HepG2 (cell line): Measurements from ENCODE around the gene CXXC5. TPM values are rescaled to one million over a fixed set of nuclear protein-coding genes. Genes with fewer than 3 reads are reported as not detected.

Experiments
- BRD4 ChIP-seq: sonication (generic); formaldehyde crosslinking; IDR thresholded peaks from 2 replicates; pipeline ENCODE4 v1.4.0; 2020; ENCODE audit warnings: missing genetic modification reagents
- E2F2 ChIP-seq: sonication (generic); formaldehyde crosslinking; IDR thresholded peaks from 2 replicates; pipeline ENCODE4 v1.4.0; 2020; ENCODE audit warnings: missing genetic modification reagents, borderline replicate concordance
- FOXA1 ChIP-seq, 2 experiments: fragments of 450-650 bp in 1 of 2; sonication (generic) in 1 of 2; formaldehyde crosslinking in 1 of 2; IDR thresholded peaks; 2 replicates each; pipeline versions ENCODE4 v1.4.0 to v1.6.1; 2016 to 2020; ENCODE audit warnings: missing genetic modification reagents in 1 of 2
- KDM4B ChIP-seq: sonication (generic); formaldehyde crosslinking; IDR thresholded peaks from 2 replicates; pipeline ENCODE4 v1.4.0; 2020; ENCODE audit warnings: missing genetic modification reagents
- KLF15 ChIP-seq: sonication (generic); formaldehyde crosslinking; IDR thresholded peaks from 2 replicates; pipeline ENCODE4 v1.8.1; 2023; ENCODE audit warnings: borderline replicate concordance, mild to moderate bottlenecking, inconsistent platforms, missing genetic modification reagents, mixed read lengths
- MAFK ChIP-seq, 2 experiments: IDR thresholded peaks in 1 of 2; conservative IDR thresholded peaks in 1 of 2; 2 replicates each; pipeline ENCODE4 v1.6.1; 2011; ENCODE audit warnings: improper control_type of control experiment in 2 of 2, low read length in 2 of 2
- NBN ChIP-seq: fragments of 450-650 bp; conservative IDR thresholded peaks from 2 replicates; pipeline ENCODE4 v1.6.1; 2017
- NFYC ChIP-seq: IDR thresholded peaks from 2 replicates; pipeline ENCODE4 v1.6.1; 2016; ENCODE audit warnings: missing genetic modification reagents, missing compliant biosample characterization
- POGK ChIP-seq: sonication (generic); formaldehyde crosslinking; conservative IDR thresholded peaks from 2 replicates; pipeline ENCODE4 v1.8.0; 2022; ENCODE audit warnings: mild to moderate bottlenecking, moderate library complexity, missing genetic modification reagents
- RFXANK ChIP-seq: IDR thresholded peaks from 2 replicates; pipeline ENCODE4 v1.6.1; 2016
- SKI ChIP-seq: fragments of 450-650 bp; IDR thresholded peaks from one replicate; pipeline ENCODE4 v1.6.1; 2018; ENCODE audit warnings: mild to moderate bottlenecking; ENCODE audit not compliant: partially characterized antibody
- THRA ChIP-seq: sonication (generic); formaldehyde crosslinking; IDR thresholded peaks from 2 replicates; pipeline ENCODE4 v1.4.0; 2020; ENCODE audit warnings: missing genetic modification reagents, borderline replicate concordance
- TSC22D2 ChIP-seq: sonication (generic); formaldehyde crosslinking; IDR thresholded peaks from 2 replicates; pipeline ENCODE4 v1.5.1; 2020; ENCODE audit warnings: missing genetic modification reagents, mild to moderate bottlenecking, borderline replicate concordance
- UBTF ChIP-seq: sonication (generic); formaldehyde crosslinking; IDR thresholded peaks from 2 replicates; pipeline ENCODE4 v1.4.0; 2020; ENCODE audit warnings: mild to moderate bottlenecking, missing genetic modification reagents
- ZMYM3 ChIP-seq: sonication (generic); formaldehyde crosslinking; IDR thresholded peaks from 2 replicates; pipeline ENCODE4 v1.5.1; 2020; ENCODE audit warnings: mild to moderate bottlenecking, missing genetic modification reagents
- ZNF335 ChIP-seq: sonication (generic); formaldehyde crosslinking; IDR thresholded peaks from 2 replicates; pipeline ENCODE4 v1.4.0; 2020; ENCODE audit warnings: missing genetic modification reagents
- ZNF562 ChIP-seq: sonication (generic); formaldehyde crosslinking; IDR thresholded peaks from 2 replicates; pipeline ENCODE4 v1.8.0; 2022; ENCODE audit warnings: missing genetic modification reagents, borderline replicate concordance
- ZNF614 ChIP-seq: IDR thresholded peaks from 2 replicates; pipeline ENCODE4 v1.6.1; 2018; ENCODE audit warnings: missing biosample characterization, missing genetic modification reagents, inconsistent platforms, borderline replicate concordance
- ZNF770 ChIP-seq: sonication (generic); formaldehyde crosslinking; IDR thresholded peaks from 2 replicates; pipeline ENCODE4 v1.5.0; 2020; ENCODE audit warnings: mild to moderate bottlenecking, missing genetic modification reagents
- ZNF83 ChIP-seq: sonication (generic); formaldehyde crosslinking; IDR thresholded peaks from 2 replicates; pipeline ENCODE4 v1.4.0; 2020; ENCODE audit warnings: missing genetic modification reagents, mild to moderate bottlenecking, borderline replicate concordance
- polyA plus RNA-seq, 8 experiments: library from polyadenylated mRNA; depleted of rRNA in 3 of 8; stranded (reverse) in 7 of 8; unstranded in 1 of 8; fragments of >200 nt; fragmentation: Illumina TruSeq in 4 of 8; extraction: Trizol in 4 of 8; gene quantifications; 2 replicates each; pipeline versions ENCODE4 v1.2.1 to v1.2.3, GENCODE V29; 2011 to 2016; ENCODE audit warnings: low read depth in 4 of 8, missing spikeins in 1 of 8, mixed read lengths in 1 of 8; ENCODE audit not compliant: insufficient read depth in 1 of 8
- total RNA-seq, 5 experiments: library from RNA; depleted of rRNA; stranded (reverse); fragments of >200 nt; fragmentation: Illumina TruSeq; extraction: Trizol; gene quantifications; 2 replicates each; pipeline ENCODE4 v1.2.3, GENCODE V29; 2016; ENCODE audit warnings: low read depth in 1 of 5

Gene CXXC5
- total and polyA plus RNA-seq, 2 of the 13 experiments (the other 11 are each of a cell fraction or from before 2014, with no cell fraction given), result 32.3 to 33.0 TPM

GRCh38 chr5:139701056-139701741 lies 53.0 kb downstream of the CXXC5 start (continued):
- peak; percentile 49; the same call in 1 of the 2 replicates for TF ChIP-seq TSC22D2 (CRISPR knock-in tag)
- no peak for TF ChIP-seq ZNF562 (CRISPR knock-in tag)
- peak in 1 of 2 experiments; percentile 69; a peak in 2 of 4 replicates for TF ChIP-seq MAFK (conservative IDR thresholded peaks at IDR 0.05 in 1 of 2, IDR thresholded peaks at IDR 0.05 in 1 of 2; ENCODE audit: low read length in 2 of 2)
- peak; percentile 34; the same call in 1 of the 2 replicates for TF ChIP-seq ZNF770 (CRISPR knock-in tag)
- TF ChIP-seq THRA (CRISPR knock-in tag), result peak; percentile 25; the same call in 1 of the 2 replicates
- no peak for TF ChIP-seq SKI
- peak; percentile 45; the same call in 1 of the 2 replicates for TF ChIP-seq ZNF614 (CRISPR knock-in tag)
- TF ChIP-seq FOXA1 (IDR thresholded peaks at IDR 0.05), result no peak
- peak; percentile 11; the same call in 1 of the 2 replicates for TF ChIP-seq FOXA1 (CRISPR knock-in tag; IDR thresholded peaks at IDR 0.05)
- TF ChIP-seq ZNF83 (CRISPR knock-in tag), result no peak
- peak; percentile 38; the same call in 1 of the 2 replicates for TF ChIP-seq POGK (CRISPR knock-in tag)
- no peak for TF ChIP-seq E2F2 (CRISPR knock-in tag)
- TF ChIP-seq KLF15, result no peak; the same call in 1 of the 2 replicates
- 0 out of 2 replicates have a peak, but pooled peaks have one; percentile 44 for TF ChIP-seq RFXANK
- TF ChIP-seq BRD4 (CRISPR knock-in tag), result peak; percentile 45; the same call in 1 of the 2 replicates
- no peak for TF ChIP-seq NBN
- TF ChIP-seq ZNF335 (CRISPR knock-in tag), result peak; percentile 29; the same call in 1 of the 2 replicates
- TF ChIP-seq KDM4B (CRISPR knock-in tag), result no peak
- TF ChIP-seq UBTF (CRISPR knock-in tag), result peak; percentile 39; the same call in 1 of the 2 replicates
- TF ChIP-seq ZMYM3 (CRISPR knock-in tag), result peak; percentile 88
- peak; percentile 80 for TF ChIP-seq NFYC (CRISPR knock-in tag)
